NCI-H524 (cell line): ENCODE data around the gene RBBP9.
"Not testable (repeated sequence)": the region's sequence is repeated elsewhere in the genome, so short reads cannot be mapped to it uniquely, and the experiment has no call there.

Source experiments
- DNase-seq, 2 experiments: peaks; one replicate each; lab custom pipeline; 2025; lab: John Stamatoyannopoulos, UW

The RBBP9 gene

DNA sequence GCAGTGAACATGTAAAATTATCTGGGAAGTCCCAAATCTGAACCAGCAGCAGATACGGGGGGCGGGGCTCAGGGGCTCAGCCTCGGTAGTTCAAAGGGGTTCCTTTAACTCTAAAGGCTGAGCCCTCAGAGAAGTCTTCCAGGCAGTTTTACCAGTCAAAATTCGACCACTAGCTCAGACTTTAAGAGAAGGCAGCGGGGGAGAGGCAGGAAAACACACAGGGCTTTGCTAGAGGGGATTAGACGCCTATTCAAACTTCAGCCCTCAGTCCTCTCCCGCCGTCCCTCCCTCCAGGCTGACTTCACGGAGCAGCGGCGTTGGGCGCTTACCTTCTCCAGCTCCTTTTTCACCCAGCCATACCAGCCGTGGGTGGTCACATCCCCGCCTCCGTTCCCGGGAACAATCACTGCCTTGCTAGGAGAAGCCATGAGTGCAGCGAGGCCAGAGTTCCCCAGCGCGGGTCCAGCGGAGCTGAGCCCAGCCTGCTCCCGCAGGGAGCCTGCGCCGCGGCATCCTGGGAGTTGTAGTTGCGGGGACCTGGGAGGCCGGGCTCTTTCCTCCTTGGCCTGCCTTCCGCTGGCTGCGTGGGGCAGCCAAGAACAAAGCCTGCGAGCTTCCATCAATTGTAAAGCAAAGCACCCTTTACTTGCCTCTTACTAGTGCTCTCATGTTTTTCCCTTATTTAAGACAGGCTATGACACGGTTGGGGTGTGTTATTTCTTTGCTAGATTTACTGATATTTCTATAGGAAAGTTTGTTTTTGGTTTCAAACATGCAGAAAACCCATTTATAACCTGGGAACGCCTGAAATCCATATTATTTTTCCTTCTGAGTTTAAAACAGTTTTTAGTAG lies at the start of gene RBBP9:
RBBP9 (minus strand) TSS at position 486 of the 853 bp plus-strand sequence; CDS start at position 428, 58 bp downstream.
- peak; percentile 79 to 89 for DNase-seq

DNA sequence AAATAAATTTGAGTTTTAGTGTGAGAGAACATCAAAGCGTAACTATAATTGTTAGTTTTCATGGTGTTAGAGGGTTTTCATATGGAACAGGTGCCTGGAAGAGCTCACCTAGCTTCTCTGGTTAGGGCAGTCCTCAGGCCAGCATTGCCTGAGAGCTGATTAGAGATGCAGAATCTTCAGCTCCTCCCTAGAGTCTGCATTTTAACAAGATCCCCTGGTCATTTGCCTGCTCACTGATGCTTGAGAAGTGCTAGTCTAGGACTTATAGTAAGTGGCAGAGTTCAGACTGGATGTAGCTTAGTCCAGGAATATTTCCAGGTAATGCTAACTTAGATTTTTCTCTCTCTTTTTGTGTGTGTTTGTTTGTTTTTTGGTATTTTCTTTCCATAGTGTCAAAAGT lies 48.5 kb upstream of the RBBP9 start:
- no peak for DNase-seq

DNA sequence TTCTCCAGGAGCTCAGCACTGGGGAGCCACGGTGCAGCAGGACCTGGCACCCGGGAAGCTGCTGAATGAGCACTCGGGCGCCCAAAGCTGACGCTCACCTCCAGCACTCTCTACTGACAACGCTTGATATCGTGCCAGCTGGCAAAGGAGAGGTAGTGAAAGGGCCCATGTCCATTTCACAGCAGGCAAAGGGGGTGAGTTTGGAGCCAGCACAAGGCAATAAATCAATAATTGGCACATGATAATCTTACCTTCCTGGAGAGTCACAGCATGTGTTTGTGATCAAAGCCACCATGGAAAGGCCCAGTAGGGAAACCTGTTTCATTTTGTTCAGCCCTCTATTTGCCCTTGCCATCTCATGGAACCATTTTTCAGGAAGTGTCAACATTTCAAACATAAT lies 46.9 kb upstream of the RBBP9 start:
- no peak for DNase-seq

DNA sequence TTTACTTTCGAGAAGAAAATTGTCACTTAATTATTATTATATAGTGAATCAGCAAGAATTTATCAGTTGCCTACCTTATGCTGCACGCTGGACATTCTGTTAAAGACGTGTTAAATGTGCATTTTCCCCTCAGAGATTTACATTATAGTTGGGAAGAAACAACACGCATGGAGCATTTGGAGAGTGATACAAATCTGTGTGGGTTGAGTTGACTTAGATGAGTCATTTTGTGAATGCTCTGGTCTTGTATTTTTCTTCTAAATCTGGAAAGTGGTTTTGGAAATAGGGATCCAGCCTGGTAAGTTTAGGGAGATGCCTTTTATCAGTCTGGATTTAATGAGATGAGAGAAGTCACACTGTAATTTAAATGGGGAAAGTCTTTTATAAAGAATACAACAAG lies 46.2 kb upstream of the RBBP9 start:
- no peak for DNase-seq

DNA sequence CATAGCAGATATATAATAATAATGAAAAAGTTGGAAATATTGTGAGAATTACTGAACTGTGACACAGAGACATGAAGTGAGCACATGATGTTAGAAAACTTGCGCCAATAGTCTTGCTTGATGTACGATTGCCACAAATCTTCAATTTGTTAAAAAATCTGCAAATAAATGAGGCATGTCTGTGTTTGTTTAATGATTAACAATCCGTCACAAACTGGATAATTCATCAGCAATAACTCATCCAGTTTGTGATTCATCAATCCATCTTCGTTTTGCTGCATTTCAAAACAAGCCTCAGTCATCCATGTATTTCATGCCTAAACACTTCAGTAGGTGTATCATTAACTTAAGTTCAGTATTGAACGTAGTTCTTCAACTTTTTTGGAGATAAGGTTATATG lies 44.7 kb upstream of the RBBP9 start:
- no peak for DNase-seq

DNA sequence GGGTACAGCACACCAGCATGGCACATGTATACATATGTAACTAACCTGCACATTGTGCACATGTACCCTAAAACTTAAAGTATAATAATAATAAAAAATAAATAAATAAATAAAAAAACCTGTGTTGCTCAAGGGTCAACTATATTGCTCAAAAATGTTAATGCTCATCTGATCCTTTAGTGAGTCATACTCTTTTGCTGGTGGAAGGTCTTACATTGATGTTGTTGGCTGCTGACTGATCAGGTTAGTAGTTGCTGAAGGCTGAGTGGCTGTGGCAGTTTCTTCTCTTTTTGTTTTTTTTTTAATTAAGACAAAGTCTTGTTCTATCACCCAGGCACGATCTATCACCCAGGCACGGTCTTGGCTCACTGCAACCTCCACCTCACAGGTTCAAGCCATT lies 40.6 kb upstream of the RBBP9 start:
- no peak for DNase-seq

DNA sequence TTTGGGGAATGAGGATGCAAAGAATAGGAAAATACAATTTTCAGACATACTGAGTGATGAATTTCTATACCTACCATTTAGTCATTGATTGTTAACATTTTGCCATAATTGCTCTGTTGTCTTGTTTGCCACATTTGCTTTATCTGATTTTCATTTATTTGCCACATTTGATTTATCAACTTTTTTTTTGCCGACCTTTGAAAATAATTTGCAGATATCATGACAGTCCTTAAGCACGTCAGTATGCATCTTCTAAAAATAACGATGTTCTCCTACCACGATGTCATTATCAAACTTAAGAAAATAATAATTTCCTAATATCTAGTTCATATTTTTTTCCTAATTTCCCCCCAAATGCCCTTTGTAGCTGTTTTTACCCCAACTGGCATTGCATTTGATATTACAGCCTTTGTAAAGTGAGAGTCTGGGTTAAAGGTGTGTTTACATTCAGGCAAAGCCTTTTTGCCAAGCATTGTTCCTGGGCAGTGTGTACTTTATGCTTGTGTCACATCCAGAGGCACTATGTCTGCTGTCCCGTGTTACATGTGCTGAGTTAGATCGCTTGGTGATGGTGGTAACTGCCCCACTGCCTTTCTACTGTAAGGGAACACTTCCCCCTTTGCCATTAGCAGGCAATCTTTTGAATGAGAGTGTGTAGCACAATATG lies 37.1 kb upstream of the RBBP9 start:
- DNase-seq = no peak

DNA sequence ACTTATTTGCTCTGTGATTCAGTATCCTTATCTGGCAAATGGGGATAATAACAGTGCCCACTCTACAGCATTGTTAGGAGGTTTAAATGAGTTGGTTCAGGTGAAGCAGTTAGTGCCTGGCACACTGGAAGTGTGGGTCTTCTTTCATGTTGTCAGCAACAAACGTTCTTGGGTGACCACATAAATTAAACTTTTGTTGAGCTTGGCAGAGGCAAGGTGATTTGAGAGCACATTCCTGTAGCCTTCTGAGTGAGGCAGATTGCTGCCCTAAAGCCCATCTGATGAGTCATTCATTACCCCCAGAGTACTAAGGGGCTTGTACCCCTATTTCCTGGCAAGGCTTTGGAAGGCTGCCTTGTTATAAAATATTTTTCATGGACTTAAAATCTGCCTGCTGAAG lies 36.5 kb upstream of the RBBP9 start:
- no peak for DNase-seq

DNA sequence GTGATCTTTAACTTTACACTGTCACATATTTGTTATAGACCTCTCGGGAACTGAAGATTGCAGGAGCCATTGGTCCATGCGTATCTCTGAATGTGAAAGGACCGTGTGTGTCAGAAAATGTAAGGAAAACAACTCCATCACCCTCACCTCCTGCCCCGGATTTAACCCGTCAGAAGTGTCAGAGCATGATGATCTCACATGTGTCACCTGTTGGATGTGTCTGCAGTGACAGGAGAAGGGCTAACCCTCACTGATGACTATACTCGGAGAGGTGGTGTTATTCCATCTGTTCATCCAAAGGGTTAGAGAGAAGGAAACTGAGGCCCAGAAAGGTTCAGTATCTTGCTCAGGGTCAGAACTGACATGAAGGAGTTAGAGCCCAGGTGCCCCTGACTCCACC lies 35.6 kb upstream of the RBBP9 start:
- DNase-seq = no peak

DNA sequence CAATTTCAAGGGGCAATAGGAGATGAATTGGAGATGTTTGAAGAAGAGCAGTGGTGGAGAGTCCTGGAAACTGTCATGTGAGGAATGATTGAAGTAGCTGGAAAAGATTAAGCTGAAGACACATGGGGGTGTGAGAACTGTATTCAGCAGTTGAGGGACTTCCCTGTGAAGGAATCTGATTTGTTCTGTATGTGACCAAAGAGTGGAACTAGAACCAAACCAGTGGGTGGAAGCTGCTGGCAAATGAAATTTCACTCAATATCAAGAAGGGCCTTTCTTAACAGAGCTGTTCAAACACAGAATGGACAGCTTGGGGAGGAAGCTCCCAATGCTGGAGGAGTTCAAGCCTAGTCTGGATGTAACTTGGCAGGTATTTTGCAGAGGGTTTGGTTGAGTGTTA lies 32.0 kb upstream of the RBBP9 start:
- no peak for DNase-seq

DNA sequence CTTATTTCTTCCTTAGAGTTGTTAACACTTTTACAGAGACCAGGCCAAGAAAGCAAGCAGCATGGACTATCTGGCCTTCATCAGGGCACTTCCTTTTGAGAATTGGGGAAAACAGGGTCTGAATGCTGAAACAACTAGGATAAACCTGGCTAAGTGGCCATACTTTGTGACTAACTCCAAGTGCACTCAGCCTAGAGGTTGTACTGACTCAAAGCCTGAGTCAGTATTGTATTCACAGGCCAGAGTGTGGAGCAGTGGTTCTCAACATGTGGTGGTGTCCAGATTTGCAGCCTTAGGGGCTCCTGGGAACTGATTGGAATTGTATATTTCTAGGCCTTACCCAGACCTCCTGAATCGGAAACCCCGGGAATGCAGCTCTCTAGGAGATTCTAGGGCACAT lies 30.8 kb upstream of the RBBP9 start:
- DNase-seq = no peak

DNA sequence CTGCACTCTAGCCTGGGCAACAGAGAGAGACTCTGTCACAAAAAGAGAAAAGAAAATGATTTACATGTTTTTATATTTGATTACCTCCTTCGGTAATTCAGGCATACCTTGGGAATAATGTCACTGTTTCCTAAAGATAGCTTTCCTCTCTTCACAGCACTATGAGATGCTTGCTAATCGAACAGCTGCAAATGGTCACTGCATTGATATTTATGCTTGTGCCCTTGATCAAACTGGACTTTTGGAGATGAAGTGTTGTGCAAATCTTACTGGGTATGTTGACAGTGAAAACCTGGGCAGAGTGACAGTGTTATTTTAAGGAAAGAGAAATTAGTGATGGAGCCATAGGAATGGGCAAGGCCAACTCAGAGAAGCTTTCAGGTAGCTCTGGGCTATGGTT lies 30.3 kb upstream of the RBBP9 start:
- no peak for DNase-seq

DNA sequence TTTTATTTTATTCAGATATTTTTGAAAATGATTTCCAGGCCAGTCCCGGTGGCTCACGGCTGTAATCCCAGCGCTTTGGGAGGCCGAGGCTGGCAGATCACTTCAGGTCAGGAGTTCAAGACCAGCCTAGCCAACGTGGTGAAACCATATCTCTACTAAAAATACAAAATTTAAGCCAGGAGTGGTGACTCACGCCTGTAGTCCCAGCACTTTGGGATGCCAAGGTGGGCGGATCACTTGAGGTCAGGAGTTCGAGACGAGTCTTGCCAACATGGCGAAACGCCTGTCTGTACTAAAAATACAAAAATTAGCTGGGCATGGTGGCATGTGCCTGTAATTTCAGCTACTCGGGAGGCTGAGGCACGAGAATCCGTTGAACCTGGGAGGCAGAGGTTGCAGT lies 29.7 kb upstream of the RBBP9 start:
- not testable (repeated sequence) for DNase-seq

DNA sequence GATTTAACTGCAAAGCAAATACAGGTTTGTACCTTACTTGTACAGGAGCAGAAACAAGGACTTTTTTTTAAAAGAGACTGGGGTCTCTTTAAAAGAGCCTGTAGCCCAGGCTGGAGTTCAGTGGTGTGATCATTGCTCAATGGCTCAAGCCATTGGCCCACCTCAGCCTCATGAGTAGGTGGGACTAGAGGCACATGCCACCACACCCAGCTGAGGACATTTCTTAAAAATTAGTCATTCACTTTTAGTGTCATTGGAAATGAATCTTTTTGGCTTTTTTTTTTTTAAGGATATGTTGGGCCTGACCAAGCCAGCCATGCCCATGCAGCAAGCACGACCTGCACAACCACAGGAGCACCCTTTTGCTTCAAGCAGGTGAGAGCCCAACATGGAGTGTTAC lies 27.6 kb upstream of the RBBP9 start:
- DNase-seq = no peak

DNA sequence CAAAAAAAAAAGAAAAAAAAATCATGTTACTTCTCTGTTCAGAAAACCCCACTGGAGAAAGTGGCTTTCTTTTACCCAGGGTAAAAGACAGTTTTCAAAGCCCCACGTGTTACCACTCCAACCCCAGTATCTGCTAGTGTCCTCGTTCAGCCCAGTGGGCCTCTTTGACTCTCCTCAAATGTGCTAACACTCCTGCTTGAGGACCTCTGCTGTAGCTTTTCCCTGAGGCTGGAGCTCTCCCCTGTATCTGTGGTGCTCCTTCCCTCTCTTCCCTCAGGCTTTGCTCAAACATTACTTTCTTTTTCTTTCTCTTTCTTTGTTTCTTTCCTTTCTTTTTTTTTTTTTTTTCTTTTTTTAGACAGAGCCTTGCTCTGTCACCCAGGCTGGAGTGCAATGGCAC lies 26.0 kb upstream of the RBBP9 start:
- DNase-seq = no peak

DNA sequence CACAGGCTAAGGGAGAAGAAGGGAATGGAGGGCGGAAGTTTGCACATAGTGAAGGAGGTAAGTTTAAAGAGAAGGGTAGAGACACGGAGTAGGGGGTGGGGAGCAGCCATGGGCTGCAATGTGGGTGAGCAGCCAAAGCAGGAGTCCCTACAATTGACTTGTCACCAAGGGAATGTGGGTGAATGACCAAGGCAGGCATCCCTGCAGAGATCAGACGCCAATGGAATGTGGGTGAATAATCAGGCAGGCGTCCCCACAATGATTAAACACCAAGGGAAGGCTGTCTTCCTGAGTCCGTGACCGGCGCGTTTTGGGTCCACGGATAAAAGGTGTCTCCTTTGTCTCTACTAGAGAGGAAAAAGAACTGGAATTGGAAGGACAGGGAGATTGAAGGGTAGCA lies 25.0 kb upstream of the RBBP9 start:
- DNase-seq = not testable (repeated sequence)

DNA sequence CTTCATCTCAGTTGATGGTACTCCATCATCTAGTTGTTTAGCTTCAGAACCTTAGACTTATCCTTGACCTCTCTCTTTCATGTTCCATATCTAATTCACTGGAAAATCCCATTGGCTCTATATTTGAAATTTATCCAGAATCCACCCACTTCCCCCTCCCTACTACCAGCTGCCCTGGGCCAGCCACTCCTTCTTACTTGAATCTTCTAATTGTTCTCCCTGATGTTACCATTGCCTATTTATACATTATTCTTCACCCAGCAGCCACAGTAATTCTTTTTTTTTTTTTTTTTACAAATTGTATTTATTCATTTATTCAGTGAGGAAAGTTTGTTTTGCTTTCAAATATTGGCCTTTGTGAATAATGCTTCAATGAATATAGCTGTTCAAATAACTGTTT lies 18.9 kb upstream of the RBBP9 start:
- no peak for DNase-seq

DNA sequence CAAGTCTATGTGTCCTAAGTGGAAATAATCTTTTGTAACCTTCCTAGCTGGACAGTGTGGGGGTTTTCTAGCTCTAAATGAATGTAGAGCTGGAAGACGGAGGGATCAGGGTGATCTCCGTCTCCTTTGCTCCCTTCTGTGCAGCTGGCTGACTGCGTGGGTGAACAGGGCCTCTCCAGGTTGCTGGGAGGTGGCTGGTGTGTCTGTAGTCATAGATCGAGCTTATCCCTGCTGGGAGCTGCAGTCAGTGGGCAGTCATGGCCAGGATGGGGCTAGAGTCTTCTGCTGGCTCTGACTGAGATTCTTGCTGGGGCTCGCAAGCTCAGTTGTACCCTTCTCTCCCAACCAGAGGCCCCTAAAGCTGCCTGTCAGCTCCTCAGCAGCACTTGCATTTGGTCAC lies 17.1 kb upstream of the RBBP9 start:
- no peak for DNase-seq

DNA sequence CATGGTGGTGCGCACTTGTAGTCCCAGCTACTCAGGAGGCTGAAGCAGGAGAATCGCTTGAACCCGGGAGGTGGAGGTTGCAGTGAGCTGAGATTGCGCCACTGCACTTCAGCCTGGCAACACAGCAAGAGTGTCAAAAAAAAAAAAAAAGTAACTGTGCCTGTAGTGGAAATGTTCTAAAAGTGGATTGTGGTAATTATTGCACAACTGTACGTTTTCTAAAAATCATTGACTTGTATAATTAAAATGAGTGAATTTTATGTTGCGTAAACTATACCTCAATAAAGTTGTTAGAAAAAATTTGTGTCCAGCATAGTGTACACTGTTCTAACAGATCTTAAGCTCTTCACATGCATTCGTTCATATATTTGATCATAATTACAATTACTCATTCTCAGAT lies 16.2 kb upstream of the RBBP9 start:
- no peak for DNase-seq

DNA sequence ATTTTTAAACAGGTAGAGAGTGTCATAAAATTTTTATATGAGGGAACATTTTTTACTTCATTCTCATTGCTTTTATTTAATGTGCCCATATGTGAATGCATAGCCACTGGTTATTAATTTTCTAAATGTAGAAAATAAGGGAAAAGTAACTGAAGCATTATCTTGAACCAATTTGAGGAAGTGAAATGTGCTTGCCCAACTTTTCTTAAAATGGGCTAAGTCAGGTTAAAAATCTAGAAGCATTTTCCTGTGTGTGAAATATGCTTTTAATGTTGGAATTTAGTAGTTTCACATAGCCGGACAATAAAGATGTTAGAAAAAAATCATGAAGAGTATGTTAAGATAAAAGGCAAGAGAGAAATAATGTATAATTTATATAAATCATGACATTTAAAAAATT lies 14.5 kb upstream of the RBBP9 start:
- DNase-seq = no peak

DNA sequence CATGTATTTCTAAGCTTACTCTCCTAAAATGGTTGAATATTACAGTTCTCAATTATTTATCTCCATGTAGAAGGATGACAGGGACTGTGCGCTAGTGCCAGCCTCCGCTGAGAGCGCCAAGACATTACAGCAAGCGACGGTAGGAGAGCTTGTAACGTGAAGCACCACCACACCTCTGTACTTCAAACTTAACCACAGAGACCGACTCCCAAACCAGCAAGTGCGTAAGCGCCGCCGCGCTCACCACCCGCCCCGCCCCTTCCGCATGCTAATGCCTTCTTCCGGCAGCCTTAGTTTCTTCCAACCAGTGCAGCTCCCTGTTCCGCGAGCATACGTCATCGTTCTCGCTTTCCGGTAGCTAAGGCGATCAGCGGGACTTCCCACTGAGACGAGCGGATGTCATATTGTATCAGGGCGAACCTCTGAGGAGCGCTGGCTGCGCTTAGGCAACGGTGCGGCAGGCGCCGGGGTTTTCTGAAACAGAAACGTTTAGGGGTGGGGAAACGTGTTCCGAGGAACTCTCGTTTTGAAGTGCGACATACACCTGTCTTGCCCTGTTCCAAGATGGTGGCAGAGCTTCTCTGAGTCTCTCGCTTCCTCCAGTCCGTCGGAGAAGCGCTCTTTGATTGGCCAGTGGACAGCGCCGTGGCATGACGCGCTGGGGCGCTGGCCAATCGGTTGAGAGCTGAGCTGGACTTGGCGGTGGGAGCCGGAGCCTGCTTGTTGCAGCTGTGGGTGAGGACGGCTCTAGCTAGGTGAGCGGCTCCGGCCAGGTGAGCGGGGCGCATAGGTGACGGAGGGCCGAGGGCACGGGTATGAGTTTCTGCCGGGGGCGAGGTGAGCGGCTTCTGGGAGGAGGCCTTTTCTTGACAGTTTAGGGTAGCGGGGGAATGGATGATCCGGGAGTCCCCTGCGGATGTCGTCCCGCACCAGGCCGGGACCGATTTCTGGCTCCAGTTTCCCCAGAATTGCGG lies 10.5 kb upstream of the RBBP9 start, which contains the start of gene SEC23B:
SEC23B (plus strand) TSS at position 723 of the 974 bp plus-strand sequence. CDS start 2,896 bp downstream, outside the sequence.
- peak; percentile 97 to 98 for DNase-seq

DNA sequence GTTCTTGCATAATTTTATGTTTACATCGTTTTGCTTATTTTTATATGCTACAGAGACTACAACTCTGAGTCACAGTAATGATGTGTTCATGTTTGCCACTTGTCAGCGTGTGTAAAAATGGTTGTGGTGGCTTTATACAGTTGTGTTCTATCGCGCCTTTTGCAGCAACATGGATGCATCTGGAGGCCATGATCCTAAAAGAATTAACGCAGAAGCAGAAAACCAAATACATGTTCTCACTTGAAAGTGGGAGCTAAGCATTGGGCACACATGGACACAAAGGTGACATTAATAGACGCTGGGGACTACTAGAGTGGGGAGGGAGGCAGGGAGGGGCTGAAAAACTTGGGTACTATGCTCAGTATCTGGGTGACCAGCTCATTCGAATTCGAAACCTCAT lies 9.7 kb upstream of the RBBP9 start:
- no peak for DNase-seq
